Activated T-helper 1 cell treated with anti-CD3 and anti-CD28 coated beads, Interleukin-12 subunit alpha, Interleukin-12 subunit beta, Interleukin-2, Interleukin-4 antibody, amounts not matched to agents 30 ng/mL and 10 ng/mL and 1 ng/mL, durations not matched to agents 14 hours and 24 hours and 36 hours (primary cell): ENCODE measurements around the gene DLL1. TPM values are rescaled to one million over a fixed set of nuclear protein-coding genes. Genes with fewer than 3 reads are reported as not detected.
"Not testable (repeated sequence)": the region's sequence is repeated elsewhere in the genome, so short reads cannot be mapped to it uniquely, and the experiment has no call there.

Source experiments
- DNase-seq: peaks from one replicate; pipeline ENCODE4 v3.0.0; 2021; ENCODE audit warnings: low spot score
- H3K27ac Mint-ChIP-seq: one replicate; pipeline ENCODE4 v1.8.0; 2021; ENCODE audit warnings: mild to moderate bottlenecking, mixed read lengths
- H3K27me3 Mint-ChIP-seq: one replicate; pipeline ENCODE4 v1.8.0; 2022; ENCODE audit warnings: mild to moderate bottlenecking, moderate library complexity, mixed read lengths; ENCODE audit not compliant: insufficient read depth
- H3K36me3 Mint-ChIP-seq: one replicate; pipeline ENCODE4 v1.8.0; 2021; ENCODE audit warnings: low read depth, mixed read lengths
- H3K4me1 Mint-ChIP-seq: one replicate; pipeline ENCODE4 v1.8.0; 2021; ENCODE audit warnings: low read depth, mixed read lengths
- H3K4me3 Mint-ChIP-seq: one replicate; pipeline ENCODE4 v1.8.0; 2021; ENCODE audit warnings: mild to moderate bottlenecking, moderate library complexity, mixed read lengths
- H3K9me3 Mint-ChIP-seq: one replicate; pipeline ENCODE4 v1.8.0; 2021; ENCODE audit warnings: mixed read lengths
- intact Hi-C: fragments of 100-400 bp; cut with micrococcal nuclease; formaldehyde crosslinking; loops from one replicate; pipeline ENCODE4 v1.15.1; 2024
- total RNA-seq: library from RNA; stranded (reverse); gene quantifications from 2 replicates; pipeline ENCODE4 v1.2.3, GENCODE V29; 2022

The DLL1 gene
- total RNA-seq, 1 donor from 2014 or later: not detected

GRCh38 chr6:170267688-170268087, 23.2 kb downstream of the DLL1 start:
- H3K36me3 Mint-ChIP-seq: no peaks in the 10 kb centered on the region
- H3K27ac Mint-ChIP-seq: no peak overlapping the region
- H3K4me3 Mint-ChIP-seq: no peak overlapping the region
- intact Hi-C loops: no loop called here
- peaks cover 52% of the 10 kb centered on the region for H3K27me3 Mint-ChIP-seq
- no peaks in the 10 kb centered on the region for H3K9me3 Mint-ChIP-seq
- peaks cover 9% of the 10 kb centered on the region for H3K4me1 Mint-ChIP-seq
- DNase-seq: no peak

DNA sequence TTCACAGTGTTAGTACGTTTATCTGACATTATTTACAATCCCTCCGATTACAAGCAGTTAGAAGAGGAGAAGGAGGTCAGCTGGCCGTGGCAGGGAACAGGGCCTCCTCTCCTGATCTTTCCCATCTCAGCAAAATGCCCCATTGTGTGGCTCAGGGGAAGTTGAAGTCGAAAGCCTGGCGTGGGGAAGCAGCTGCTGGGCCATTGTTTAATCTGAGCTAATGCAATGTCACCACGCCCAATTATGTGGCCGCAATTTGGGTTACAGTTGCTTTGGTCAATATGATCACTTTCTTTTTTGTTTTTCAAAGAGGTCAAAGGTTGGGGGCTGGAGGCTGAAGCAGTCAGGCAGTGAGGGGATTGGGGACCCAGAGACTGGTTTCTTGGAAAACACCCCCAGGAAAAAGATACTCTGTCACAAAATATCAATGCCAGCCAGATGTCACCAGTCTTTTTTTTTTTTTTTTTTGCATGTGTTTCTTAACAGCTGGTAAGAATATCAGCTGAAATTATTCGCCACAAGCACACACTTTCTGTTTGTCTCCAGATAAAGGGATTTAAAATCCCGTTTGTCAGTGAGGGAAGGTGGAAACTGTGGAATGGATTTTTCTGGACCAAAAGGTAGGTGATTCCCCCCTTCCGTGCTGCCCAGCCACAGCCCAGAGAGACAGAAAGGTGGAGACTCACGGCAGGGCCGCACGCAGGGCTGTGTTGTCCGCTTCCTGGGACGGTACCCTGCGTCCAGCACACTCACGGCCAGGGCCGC, 24.6 kb downstream of the DLL1 start:
- no peaks in the 10 kb centered on the region for H3K9me3 Mint-ChIP-seq
- H3K4me3 Mint-ChIP-seq: no peak overlapping the region
- intact Hi-C loops: no loop called here
- DNase-seq: no peak
- peaks cover 47% of the 10 kb centered on the region for H3K27me3 Mint-ChIP-seq
- H3K36me3 Mint-ChIP-seq: no peaks in the 10 kb centered on the region
- no peak overlapping the region for H3K27ac Mint-ChIP-seq
- no peaks in the 10 kb centered on the region for H3K4me1 Mint-ChIP-seq

DNA sequence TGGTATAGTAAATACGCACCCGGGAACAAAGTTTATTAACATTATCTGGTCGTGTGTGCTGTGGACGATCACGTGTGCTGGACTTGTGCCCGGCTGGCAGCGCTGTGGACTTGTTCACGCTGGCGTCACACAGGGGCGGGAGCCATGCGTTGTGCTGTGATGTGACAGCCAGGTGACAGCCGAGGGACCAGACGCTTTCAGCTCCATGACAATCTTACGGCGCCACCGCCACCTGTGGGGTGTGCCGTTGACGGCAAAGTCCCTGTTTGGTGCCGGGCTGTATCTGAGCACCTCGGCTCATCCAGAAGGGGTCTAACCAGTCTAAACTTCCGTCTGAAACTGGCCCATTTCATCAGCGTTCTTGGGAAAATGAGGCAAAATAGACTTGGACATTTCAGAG, 25.2 kb downstream of the DLL1 start:
- DNase-seq: no peak
- intact Hi-C loops: no loop called here
- Mint-ChIP-seq H3K4me3 (no peak overlapping the region), H3K36me3 (no peaks in the 10 kb centered on the region), H3K27me3 (peaks cover 42% of the 10 kb centered on the region), H3K9me3 (no peaks in the 10 kb centered on the region), H3K4me1 (no peaks in the 10 kb centered on the region), H3K27ac (no peak overlapping the region)

DNA sequence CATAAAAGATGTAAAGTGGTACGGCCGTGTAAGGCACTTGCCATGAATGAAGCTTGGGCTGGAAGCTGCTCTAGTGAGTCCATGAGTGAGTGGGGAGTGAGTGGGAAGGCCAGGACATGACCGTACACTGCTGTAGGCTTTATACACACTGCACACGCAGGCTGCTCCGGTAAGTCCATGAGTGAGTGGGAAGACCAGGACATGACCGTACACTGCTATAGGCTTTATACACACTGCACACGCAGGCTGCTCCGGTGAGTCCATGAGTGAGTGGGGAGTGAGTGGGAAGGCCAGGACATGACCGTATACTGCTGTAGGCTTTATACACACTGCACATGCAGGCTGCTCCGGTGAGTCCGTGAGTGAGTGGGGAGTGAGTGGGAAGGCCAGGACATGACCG, 26.2 kb downstream of the DLL1 start:
- H3K27ac Mint-ChIP-seq, DNase-seq, H3K4me3 Mint-ChIP-seq, intact Hi-C loops, H3K36me3 Mint-ChIP-seq, H3K9me3 Mint-ChIP-seq, H3K4me1 Mint-ChIP-seq: not testable (repeated sequence)
- H3K27me3 Mint-ChIP-seq: peaks cover 39% of the 10 kb centered on the region

DNA sequence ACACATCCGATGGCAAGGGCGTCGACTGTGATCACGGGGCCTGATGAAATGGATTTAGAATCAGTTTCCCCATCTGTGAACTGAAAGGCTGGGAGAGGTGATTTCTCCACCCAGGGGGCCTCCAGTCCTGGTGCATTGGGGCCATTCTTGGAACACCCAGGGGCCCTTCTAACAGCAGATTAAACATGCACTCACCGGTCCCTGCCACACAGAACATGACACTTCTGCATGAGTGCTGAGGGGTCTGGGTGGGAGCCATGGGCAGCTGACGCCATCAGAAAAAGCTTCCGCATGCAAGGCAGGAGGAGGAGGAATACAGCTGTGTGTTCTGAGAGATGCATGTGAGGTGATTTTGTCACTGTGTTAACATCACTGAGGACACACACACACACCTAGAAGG, 26.8 kb downstream of the DLL1 start:
- no peak overlapping the region for H3K27ac Mint-ChIP-seq
- no peaks in the 10 kb centered on the region for H3K9me3 Mint-ChIP-seq
- no peaks in the 10 kb centered on the region for H3K36me3 Mint-ChIP-seq
- no peak for DNase-seq
- H3K4me3 Mint-ChIP-seq: no peak overlapping the region
- intact Hi-C loops: no loop called here
- H3K27me3 Mint-ChIP-seq: peaks cover 37% of the 10 kb centered on the region
- no peaks in the 10 kb centered on the region for H3K4me1 Mint-ChIP-seq

- Mint-ChIP-seq H3K27me3 (peaks cover 37% of the 10 kb centered on the region), H3K9me3 (no peaks in the 10 kb centered on the region), H3K4me1 (no peaks in the 10 kb centered on the region), H3K4me3 (no peak overlapping the region), H3K27ac (no peak overlapping the region), H3K36me3 (no peaks in the 10 kb centered on the region)
- no peak for DNase-seq
- intact Hi-C loops: no loop called here
Observed at GRCh38 chr6:170263410-170263809, 27.5 kb downstream of the DLL1 start.

DNA sequence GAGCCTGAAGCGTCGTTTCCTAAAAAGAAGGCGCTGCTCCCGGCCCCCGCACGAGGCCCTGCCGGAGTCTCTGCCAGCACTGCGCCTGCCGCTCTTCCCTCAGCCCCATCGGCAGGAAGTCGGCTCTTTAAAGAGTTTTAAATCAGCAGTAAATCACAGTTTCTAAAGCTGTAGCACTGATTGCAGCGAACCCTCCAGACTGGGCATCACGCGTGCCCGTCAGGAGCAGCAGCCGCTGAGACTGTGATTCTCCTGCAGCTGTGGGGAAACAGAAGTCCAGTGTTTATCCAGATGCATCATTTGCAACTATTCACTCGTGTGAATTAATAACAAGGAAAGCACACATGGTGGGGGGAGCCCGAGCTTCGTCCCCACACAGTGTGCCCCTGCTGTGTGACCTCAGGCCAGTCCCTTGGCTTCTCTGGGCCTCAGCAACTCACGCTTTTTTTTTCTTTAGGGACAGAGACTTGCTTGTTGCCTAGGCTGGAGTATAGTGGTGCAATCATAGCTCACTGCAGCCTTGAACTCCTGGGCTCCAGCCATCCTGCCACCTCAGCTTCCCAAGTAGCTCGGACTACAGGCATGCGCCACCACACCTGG, 28.3 kb downstream of the DLL1 start:
- intact Hi-C loops: no loop called here

DNA sequence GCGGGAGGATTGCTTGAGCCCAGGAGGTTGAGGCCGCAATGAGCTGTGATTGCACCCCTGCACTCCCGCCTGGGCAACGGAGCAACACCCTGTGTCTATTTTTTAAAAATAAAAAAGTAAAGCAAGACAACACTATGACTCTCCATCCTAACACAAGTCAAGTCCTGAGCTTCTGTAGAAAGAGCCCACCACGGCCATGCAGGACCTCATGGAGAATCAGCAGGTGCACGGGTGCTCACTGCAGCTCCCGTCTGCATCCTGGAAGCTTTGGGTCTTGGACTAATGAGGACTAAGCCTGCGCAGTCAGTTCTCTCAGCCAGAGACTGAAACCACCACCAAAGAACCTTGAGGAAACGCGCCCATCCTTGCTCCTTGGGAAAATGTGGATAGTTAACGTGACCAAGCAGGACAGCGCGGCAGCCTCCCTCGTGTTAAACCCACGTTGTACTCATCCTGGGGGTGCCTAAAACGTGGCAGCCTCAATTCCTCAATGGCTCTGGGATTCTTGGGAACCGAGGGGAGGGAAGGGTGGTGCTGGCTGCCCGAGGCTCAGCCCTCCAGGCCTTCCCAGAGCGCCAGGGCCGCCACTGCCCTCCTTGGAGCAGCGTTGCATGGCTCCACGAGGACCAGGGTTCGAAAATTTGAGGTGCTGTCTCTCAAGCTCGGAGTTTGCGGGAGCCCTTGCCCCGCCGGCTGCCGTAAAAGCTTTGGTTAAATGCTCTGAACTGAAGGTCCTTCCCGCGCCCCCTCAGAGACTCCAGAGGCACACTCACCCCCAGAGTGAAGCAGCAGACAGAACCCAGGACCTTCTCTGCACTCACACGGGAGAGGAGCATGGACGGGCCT, 29.0 kb downstream of the DLL1 start:
- Mint-ChIP-seq H3K27ac (no peak overlapping the region), H3K4me3 (no peak overlapping the region), H3K9me3 (no peaks in the 10 kb centered on the region), H3K4me1 (no peaks in the 10 kb centered on the region), H3K36me3 (no peaks in the 10 kb centered on the region), H3K27me3 (peaks cover 43% of the 10 kb centered on the region)
- intact Hi-C loops: no loop called here
- no peak for DNase-seq

More for the DNA sequence above, 28.3 kb downstream of the DLL1 start:
- H3K27me3 Mint-ChIP-seq: peaks cover 40% of the 10 kb centered on the region
- no peaks in the 10 kb centered on the region for H3K36me3 Mint-ChIP-seq
- H3K4me1 Mint-ChIP-seq: no peaks in the 10 kb centered on the region
- H3K4me3 Mint-ChIP-seq: no peak overlapping the region
- no peaks in the 10 kb centered on the region for H3K9me3 Mint-ChIP-seq
- H3K27ac Mint-ChIP-seq: no peak overlapping the region
- DNase-seq: no peak

- H3K27me3 Mint-ChIP-seq: peaks cover 35% of the 10 kb centered on the region
- H3K27ac Mint-ChIP-seq: no peak overlapping the region
- no peaks in the 10 kb centered on the region for H3K9me3 Mint-ChIP-seq
- no peak for DNase-seq
- no peaks in the 10 kb centered on the region for H3K4me1 Mint-ChIP-seq
- intact Hi-C loops: no loop called here
- no peaks in the 10 kb centered on the region for H3K36me3 Mint-ChIP-seq
- H3K4me3 Mint-ChIP-seq: no peak overlapping the region
Observed at GRCh38 chr6:170260686-170261085, 30.2 kb downstream of the DLL1 start.

GRCh38 chr6:170259278-170259677, 31.6 kb downstream of the DLL1 start:
- Mint-ChIP-seq H3K4me1 (no peaks in the 10 kb centered on the region), H3K36me3 (no peaks in the 10 kb centered on the region), H3K4me3 (no peak overlapping the region), H3K27ac (no peak overlapping the region), H3K27me3 (peaks cover 25% of the 10 kb centered on the region), H3K9me3 (no peaks in the 10 kb centered on the region)
- DNase-seq: no peak
- intact Hi-C loops: no loop called here

DNA sequence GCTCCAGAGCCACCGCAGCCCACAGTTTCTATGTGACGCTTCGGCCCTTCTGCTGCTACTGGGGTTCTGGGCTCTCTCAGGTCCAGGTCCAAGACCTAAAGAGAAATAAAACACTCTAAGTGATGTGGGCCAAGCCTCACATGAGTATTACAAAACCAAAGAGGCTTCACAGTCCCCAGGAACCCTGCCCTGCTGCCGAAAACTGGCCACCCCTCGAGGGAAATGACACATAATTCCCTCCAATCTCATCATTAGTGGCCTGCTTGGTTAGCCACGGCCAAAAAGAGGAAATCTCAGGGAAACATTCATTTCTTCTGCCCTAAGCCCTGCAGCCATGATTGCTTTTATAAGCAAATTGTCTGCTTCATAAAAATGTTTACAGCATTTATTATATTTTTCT, 32.5 kb downstream of the DLL1 start:
- Mint-ChIP-seq H3K27me3 (peaks cover 20% of the 10 kb centered on the region), H3K27ac (no peak overlapping the region), H3K4me1 (no peaks in the 10 kb centered on the region), H3K36me3 (no peaks in the 10 kb centered on the region), H3K4me3 (no peak overlapping the region), H3K9me3 (no peaks in the 10 kb centered on the region)
- intact Hi-C loops: no loop called here
- DNase-seq: no peak

GRCh38 chr6:170257376-170257775, 33.5 kb downstream of the DLL1 start:
- Mint-ChIP-seq H3K4me1 (no peaks in the 10 kb centered on the region), H3K27me3 (peaks cover 12% of the 10 kb centered on the region)
- intact Hi-C loops: no loop called here

DNA sequence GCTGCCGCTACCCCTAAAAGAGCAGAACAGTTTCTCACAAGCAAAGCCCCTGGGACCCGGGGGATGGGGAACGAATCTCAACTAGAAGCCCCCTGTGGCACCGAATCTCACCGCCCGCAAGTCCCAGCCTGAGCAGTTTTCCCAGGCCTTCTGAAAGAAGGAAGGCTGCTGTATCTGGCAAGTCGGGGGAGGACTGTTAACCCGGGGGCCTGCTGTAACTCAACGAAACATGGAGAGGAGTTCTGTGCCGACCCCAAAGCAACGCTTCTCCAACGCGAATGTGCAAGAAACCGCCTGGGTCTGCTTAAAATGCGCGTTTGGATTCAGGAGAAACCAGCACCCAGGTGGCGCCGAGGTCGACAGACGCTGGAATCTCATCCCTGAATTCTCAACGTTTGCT, 34.2 kb downstream of the DLL1 start:
- no peak overlapping the region for H3K27ac Mint-ChIP-seq
- H3K4me1 Mint-ChIP-seq: no peaks in the 10 kb centered on the region
- intact Hi-C loops: no loop called here
- H3K4me3 Mint-ChIP-seq: no peak overlapping the region
- no peaks in the 10 kb centered on the region for H3K9me3 Mint-ChIP-seq
- no peak for DNase-seq
- H3K36me3 Mint-ChIP-seq: no peaks in the 10 kb centered on the region
- H3K27me3 Mint-ChIP-seq: peaks cover 12% of the 10 kb centered on the region

More at GRCh38 chr6:170257376-170257775, 33.5 kb downstream of the DLL1 start:
- DNase-seq: no peak
- no peak overlapping the region for H3K27ac Mint-ChIP-seq
- no peaks in the 10 kb centered on the region for H3K36me3 Mint-ChIP-seq
- no peaks in the 10 kb centered on the region for H3K9me3 Mint-ChIP-seq
- H3K4me3 Mint-ChIP-seq: no peak overlapping the region
